ENCODE data around the gene PCDHB10.
"Not testable (repeated sequence)": the region's sequence is repeated elsewhere in the genome, so short reads cannot be mapped to it uniquely, and the experiment has no call there.

Gene PCDHB10

GRCh38 chr5:141223112-141223783 lies 31.1 kb downstream of the PCDHB10 start, which contains the start of gene PCDHB14:
PCDHB14 (plus strand) TSS chr5:141223343; CDS start chr5:141223506, 163 bp downstream.
- peak within 1 kb of the TSS; percentile 77 to 88 (median 85) for H3K4me3 Mint-ChIP-seq
- peak within 1 kb of the TSS; percentile 67 to 83 (median 82) for H3K27ac Mint-ChIP-seq
- TF ChIP-seq, protein P1, sequence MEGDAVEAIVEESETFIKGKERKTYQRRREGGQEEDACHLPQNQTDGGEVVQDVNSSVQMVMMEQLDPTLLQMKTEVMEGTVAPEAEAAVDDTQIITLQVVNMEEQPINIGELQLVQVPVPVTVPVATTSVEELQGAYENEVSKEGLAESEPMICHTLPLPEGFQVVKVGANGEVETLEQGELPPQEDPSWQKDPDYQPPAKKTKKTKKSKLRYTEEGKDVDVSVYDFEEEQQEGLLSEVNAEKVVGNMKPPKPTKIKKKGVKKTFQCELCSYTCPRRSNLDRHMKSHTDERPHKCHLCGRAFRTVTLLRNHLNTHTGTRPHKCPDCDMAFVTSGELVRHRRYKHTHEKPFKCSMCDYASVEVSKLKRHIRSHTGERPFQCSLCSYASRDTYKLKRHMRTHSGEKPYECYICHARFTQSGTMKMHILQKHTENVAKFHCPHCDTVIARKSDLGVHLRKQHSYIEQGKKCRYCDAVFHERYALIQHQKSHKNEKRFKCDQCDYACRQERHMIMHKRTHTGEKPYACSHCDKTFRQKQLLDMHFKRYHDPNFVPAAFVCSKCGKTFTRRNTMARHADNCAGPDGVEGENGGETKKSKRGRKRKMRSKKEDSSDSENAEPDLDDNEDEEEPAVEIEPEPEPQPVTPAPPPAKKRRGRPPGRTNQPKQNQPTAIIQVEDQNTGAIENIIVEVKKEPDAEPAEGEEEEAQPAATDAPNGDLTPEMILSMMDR (IDR thresholded peaks at IDR 0.05; ENCODE audit: unreplicated experiment in 3 of 3), result peak in 1 of 3 experiments; percentile 43
- no peaks in the 10 kb centered on the region for H3K4me1 Mint-ChIP-seq
- no peaks in the 10 kb centered on the region for H3K27me3 Mint-ChIP-seq (ENCODE audit: low read depth)
- peaks cover 76% of the 10 kb centered on the region for H3K9me3 Mint-ChIP-seq
- H3K36me3 Mint-ChIP-seq (ENCODE audit: low read depth), result peaks cover 83% of the 10 kb centered on the region

DNA sequence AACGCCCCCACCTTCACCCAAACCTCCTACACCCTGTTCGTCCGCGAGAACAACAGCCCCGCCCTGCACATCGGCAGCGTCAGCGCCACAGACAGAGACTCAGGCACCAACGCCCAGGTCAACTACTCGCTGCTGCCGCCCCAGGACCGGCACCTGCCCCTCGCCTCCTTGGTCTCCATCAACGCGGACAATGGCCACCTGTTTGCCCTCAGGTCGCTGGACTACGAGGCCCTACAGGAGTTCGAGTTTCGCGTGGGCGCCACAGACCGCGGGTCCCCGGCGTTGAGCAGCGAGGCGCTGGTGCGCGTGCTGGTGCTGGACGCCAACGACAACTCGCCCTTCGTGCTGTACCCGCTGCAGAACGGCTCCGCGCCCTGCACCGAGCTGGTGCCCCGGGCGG lies 32.7 kb downstream of the PCDHB10 start:
- not testable (repeated sequence) for H3K4me3 Mint-ChIP-seq; H3K27ac Mint-ChIP-seq; H3K27me3 Mint-ChIP-seq (ENCODE audit: low read depth); H3K4me1 Mint-ChIP-seq
- peaks cover 69% of the 10 kb centered on the region for H3K9me3 Mint-ChIP-seq
- peaks cover 74% of the 10 kb centered on the region for H3K36me3 Mint-ChIP-seq (ENCODE audit: low read depth)

GRCh38 chr5:141225421-141225820 lies 33.3 kb downstream of the PCDHB10 start:
- not testable (repeated sequence) for H3K27ac Mint-ChIP-seq
- peaks cover 67% of the 10 kb centered on the region for H3K9me3 Mint-ChIP-seq

DNA sequence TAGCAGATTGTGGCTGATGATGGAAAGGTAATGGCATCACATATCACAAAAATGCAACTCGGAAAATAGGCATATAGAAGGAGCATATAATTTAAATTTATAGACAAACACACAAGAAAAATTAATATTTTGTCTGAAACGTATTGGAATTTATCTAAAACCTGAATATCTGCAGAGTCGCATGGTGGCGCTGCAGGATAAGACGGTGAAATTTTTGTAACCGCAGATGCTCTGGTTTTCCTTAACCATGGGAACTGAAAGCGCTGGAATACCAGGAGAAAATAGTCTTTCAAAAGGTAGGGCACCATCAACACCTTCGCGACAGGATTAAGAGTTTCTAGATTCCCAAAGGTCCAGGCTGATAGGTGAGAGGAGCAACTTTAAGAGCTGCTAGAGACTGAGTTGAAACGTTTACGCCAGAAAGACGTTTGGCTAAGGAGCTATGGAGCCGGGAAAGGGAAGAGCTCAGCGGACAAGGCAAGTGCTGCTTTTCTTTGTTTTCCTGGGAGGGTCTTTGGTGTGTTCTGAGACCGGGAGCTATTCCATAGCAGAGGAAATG lies 42.0 kb downstream of the PCDHB10 start:
- Mint-ChIP-seq H3K4me1 (no peaks in the 10 kb centered on the region), H3K9me3 (peaks cover 65% of the 10 kb centered on the region), H3K27me3 (ENCODE audit: low read depth) (no peaks in the 10 kb centered on the region), H3K36me3 (ENCODE audit: low read depth) (peaks cover 56% of the 10 kb centered on the region), H3K27ac (no peak overlapping the region), H3K4me3 (no peak overlapping the region)
- TF ChIP-seq, protein P1 (IDR thresholded peaks at IDR 0.05; ENCODE audit: unreplicated experiment in 3 of 3), result no peak

More at GRCh38 chr5:141225421-141225820, 33.3 kb downstream of the PCDHB10 start:
- not testable (repeated sequence) for H3K4me1 Mint-ChIP-seq; H3K27me3 Mint-ChIP-seq (ENCODE audit: low read depth); H3K4me3 Mint-ChIP-seq
- H3K36me3 Mint-ChIP-seq (ENCODE audit: low read depth), result peaks cover 68% of the 10 kb centered on the region

GRCh38 chr5:141235922-141236321 lies 43.8 kb downstream of the PCDHB10 start:
- not testable (repeated sequence) for H3K4me3 Mint-ChIP-seq; H3K27ac Mint-ChIP-seq; H3K27me3 Mint-ChIP-seq (ENCODE audit: low read depth); H3K4me1 Mint-ChIP-seq
- peaks cover 79% of the 10 kb centered on the region for H3K9me3 Mint-ChIP-seq
- H3K36me3 Mint-ChIP-seq (ENCODE audit: low read depth), result peaks cover 74% of the 10 kb centered on the region

GRCh38 chr5:141236516-141237313 lies 44.6 kb downstream of the PCDHB10 start:
- Mint-ChIP-seq H3K9me3 (peaks cover 75% of the 10 kb centered on the region), H3K36me3 (ENCODE audit: low read depth) (peaks cover 71% of the 10 kb centered on the region), H3K27me3 (ENCODE audit: low read depth) (no peaks in the 10 kb centered on the region), H3K27ac (no peak overlapping the region), H3K4me1 (no peaks in the 10 kb centered on the region), H3K4me3 (no peak overlapping the region)
- TF ChIP-seq, protein P1 (IDR thresholded peaks at IDR 0.05; ENCODE audit: unreplicated experiment in 3 of 3), result no peak

DNA sequence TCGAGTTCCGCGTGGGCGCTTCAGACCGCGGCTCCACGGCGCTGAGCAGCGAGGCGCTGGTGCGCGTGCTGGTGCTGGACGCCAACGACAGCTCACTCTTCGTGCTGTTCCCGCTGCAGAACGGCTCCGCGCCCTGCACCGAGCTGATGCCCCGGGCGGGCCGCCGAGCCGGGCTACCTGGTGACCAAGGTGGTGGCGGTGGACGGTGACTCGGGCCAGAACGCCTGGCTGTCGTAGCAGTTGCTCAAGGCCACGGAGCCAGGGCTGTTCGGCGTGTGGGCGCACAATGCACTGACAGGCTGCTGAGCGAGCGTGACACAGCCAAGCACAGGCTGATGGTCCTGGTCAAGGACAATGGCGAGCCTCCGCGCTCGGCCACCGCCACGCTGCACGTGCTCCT lies 49.3 kb downstream of the PCDHB10 start:
- Mint-ChIP-seq H3K36me3 (ENCODE audit: low read depth) (peaks cover 83% of the 10 kb centered on the region), H3K27me3 (ENCODE audit: low read depth) (no peaks in the 10 kb centered on the region), H3K4me3 (no peak overlapping the region), H3K4me1 (no peaks in the 10 kb centered on the region), H3K9me3 (peaks cover 82% of the 10 kb centered on the region), H3K27ac (no peak overlapping the region)
- TF ChIP-seq, protein P1 (IDR thresholded peaks at IDR 0.05; ENCODE audit: unreplicated experiment in 3 of 3), result no peak

Measured in nephron (organoid).